HG02763 (cell line): ENCODE measurements around the gene SLC6A9.

Experiments used
- ATAC-seq: cut with Tn5 transposase; IDR thresholded peaks from one replicate; pipeline ENCODE4 v1.9.1; 2021; ENCODE audit warnings: mild to moderate bottlenecking, moderate library complexity; ENCODE audit not compliant: unreplicated experiment

SLC6A9 gene

DNA sequence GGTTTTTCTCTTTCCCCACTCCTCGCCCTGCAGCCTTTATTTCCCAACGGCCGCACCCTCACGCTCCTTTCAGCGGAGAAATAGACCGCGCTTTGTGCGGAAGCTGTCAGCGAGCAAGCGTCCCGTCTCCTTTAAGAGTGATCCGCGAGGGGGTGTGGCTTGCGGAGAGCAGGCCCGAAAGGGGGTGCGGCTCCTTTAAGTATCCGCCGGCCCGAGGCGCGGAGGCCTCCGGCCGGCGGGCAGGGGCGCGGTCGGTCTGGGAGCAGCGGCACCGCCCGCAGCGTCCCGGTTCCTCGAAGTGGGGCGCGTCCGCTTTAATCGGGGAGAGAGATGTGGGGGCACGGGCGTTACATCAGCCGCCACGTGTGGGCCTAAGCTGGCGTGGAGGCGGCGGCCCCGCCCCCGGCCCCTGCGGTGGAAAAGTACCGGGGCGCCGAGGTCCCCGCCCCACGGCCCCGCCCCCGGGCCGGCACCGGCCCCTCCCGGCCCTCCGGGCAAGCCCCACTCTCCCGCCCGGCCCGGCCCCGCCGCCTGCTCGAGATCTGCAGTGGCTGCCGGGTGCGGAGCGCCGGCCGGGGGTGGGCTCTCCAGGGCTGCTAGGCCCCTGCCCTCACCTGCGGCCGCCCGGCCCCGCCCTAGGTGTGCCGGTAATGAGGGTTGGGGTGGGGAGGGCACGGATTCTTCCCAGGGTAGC lies 1.2 kb downstream of the SLC6A9 start:
- ATAC-seq: peak; percentile 83

DNA sequence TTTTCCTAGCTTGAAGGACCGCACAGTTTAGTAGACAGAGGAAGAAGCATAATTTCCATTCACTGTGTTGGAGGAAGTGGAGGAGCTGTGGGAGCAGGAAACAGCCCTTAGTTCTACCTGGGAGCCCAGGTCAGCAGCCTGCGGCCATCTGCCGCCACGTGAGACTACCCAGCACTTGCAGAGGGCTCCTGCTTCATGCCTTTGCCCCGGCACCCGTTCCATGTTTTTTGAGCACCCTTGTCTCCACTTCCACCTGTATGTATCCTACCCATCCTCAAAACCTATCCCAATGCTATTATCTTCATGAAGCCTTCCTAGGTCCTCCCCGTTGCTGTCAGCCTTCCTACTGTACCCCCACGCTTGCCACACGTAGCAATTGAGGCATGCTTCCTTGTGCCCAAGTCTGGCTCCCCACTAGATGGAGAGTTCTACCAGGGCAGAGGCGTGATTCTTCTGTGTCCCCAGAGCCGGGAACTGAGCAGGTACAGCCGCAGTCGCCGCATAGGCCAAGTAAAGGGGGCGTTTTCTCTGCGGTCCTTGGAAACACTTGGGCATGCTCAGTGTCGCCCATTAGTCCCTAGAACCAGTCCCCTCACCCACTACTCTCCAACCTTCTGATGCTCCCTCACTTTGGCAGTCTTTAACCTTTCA lies 1.9 kb downstream of the SLC6A9 start:
- peak; percentile 6 for ATAC-seq

DNA sequence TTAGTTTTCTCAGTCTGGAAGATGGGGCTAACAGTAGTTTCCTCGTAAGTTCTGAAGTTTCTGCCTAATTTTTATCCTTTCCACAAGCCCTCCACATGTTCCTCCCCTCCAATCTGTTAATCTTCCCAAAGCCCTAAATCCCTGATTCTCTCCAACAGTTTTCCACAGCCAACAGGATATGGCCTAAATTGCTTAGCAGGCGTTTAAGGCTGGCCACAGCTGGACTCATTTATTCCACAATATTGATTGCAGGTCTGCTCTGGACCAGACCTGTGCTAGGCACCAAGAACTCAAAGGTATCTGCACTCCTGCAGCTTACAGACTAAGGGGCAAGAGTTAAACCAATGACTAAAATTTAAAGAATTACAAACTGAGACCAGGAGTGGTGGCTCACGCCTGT lies 3.9 kb downstream of the SLC6A9 start:
- ATAC-seq: no peak

DNA sequence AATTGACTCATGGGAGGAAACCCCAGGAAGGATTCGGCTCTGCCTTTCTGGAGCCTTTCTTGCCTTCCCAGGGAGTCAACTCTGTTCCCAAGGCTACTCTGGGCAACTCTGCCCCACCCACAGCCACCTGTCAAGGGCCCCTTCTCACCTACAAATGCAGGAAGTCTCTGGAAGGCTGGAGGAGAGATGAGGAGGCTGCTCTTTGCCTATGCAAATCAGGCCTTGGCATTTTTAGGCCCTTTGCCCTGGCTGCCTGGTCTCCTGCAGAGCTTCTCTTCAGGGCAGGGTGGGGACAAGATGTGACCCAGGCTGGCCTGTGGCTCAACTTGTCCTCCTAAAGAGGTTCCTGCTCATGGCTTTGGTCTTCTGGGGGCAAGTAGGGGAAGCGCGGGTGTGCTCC lies 5.4 kb downstream of the SLC6A9 start:
- no peak for ATAC-seq

DNA sequence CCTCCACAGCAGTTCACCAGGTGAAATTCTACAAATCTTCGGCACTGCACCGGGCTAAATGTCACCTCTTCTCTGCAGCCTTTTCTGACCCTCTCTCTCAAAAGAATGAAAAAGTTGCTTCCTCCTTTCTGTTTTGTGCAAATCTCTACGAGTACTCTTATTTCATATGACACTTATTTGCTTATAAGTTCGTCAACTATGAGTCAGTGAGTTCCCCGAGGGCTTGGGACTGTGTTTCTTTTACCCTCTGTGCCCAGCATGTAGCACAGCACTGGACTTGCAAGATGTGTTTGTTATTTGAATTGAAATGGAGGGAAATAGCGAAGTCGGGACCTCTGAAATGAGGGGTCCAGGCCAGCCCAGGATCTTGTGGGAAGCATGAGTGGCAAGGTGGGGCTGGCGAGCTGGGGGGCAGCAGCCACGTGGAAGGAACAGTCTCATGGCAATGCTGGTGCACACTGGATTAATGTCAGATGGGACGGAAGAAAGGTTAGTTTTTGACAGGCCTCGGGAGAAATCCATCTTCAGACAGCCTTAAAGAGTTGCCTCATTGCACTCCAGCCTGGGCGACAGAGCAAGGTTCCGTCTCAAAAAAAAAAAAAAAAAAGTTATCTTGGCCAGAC lies 6.2 kb downstream of the SLC6A9 start:
- ATAC-seq: no peak

DNA sequence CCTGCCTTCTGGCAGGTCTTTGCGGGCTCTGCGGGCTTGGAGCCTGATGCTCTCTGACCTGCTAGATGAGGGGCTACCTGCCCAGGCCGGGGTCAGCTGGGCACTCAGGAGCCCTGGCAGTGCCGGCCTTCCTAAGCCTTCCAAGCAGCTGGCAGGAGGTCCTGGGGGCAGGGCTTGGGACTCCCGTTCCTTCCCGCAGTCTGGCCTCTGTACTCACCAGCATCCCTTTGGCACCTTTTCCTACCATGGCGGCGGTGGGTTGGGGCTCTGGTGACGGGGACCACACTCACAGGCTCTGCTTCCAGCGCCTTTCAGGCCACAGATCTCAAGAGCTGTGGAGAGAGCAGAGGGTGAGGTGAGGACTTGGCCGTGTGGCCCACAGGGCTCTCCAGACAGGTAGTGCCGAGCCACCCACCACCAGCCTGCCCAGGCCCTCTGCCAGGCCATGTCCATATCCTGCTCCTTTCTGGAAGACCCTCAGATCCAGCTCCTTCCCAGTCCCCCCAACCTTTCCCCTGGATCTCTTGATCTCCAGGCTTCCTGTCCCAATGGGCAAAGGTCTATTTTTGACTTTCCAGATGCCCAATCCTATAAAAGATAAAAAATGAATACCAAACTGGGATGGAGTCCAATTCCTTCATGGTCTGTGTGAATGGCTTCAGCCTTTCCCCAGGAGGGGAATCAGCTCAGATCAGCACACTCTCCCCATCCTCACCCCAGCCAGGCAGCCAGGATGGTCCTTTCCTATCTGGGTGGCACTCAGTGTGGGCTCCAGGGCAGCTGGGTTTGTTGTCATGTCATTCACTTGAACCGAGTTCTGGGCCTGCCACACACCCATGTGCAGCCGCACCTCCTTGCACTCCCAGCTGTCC lies 7.0 kb downstream of the SLC6A9 start:
- ATAC-seq: no peak

DNA sequence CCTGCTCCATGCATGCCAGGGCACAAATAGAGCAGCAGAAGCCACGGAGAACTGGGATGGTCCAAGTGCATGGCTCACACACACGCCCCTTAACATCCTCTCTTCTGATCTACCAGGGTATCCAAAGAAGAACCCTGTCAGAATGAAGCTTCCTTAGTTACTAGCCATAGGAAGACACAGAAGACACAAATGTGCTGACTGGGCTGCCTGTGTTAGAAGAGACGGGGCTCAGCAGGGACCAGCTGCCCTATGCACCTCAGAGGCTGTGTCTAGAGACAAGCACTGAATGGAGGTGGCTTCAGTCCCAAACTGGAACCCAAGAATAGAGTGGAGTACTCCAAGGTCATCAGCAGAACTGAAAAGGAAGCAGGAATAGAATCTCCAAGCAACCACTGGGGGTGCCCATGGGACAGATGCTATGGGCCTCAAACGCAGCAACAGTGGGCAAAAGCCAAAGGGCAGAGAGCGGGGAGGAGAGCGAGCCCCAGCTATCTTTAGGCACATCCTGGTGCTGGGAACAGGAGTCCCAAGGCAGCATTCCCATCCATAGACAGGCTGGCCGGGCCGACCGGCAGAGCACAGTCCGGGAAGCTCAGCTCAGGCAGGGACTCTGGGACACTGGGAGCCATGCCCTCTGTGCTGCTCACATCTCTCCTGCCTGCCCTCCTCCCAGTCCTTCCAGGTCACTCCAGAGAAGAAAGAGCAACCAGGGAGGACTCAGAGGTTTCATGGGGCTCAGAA lies 9.5 kb downstream of the SLC6A9 start:
- no peak for ATAC-seq

DNA sequence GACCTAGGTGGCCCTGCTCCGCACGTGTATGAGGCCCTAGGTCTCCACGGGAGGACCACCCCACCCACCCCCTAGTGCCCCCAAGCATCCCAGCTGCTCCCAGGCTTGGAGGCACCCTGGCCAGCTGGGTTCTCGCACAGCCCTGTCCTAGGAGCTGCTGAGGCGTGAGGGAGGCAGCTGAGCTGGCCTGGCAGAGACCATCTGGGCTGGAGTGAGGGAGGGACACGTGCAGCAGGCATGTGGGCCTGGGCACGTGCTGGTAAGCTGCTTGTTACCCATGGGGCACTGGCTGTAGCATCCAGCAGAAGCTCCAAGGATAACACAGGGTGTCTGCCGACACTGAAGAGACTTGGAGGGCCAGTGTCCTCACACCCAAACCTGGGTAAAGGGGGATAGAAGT lies 10.1 kb downstream of the SLC6A9 start:
- ATAC-seq: no peak

DNA sequence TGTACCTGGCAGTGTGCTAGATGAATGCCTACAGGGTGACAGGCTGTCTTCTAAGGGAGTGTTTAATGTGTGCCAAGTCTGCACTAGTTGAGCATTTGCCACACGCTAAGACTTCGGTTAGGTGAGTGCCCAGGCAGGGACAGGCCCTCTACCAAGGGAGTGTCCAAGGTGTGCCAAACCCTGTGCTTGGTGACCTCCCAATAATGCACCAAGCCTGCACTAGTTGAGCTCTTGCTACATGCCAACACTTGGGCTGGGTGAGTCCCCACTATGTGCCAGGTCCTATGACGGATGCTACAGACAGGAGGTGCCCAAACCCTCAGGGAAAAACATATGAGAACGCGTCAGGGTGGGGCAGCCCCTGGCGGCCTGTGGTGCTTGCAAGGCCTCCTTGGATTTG lies 10.8 kb downstream of the SLC6A9 start:
- no peak for ATAC-seq

DNA sequence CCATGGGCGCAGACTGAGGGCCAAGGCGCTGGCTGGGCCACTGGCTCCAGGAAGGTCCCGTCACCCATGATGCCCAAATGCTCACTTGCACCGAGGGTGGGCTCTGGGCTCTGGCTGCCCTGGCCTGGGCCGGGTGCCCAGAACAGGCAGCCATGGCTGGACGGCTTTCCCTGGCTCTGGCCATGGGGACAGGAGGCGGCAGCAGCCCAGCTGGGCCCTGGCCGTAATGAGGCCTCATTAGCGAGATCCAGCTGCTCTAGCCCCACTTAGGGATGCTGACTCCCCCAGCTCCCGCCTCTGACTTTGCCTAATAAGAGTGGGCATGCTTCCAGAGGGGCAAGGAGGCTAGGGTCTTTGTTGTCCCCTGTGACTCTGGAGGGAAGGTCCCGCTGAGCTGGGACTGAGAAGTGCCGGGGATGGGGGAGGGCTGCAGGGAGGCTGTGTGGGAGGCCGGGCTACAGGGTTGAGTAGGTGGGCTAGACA lies 11.8 kb downstream of the SLC6A9 start:
- ATAC-seq: no peak

DNA sequence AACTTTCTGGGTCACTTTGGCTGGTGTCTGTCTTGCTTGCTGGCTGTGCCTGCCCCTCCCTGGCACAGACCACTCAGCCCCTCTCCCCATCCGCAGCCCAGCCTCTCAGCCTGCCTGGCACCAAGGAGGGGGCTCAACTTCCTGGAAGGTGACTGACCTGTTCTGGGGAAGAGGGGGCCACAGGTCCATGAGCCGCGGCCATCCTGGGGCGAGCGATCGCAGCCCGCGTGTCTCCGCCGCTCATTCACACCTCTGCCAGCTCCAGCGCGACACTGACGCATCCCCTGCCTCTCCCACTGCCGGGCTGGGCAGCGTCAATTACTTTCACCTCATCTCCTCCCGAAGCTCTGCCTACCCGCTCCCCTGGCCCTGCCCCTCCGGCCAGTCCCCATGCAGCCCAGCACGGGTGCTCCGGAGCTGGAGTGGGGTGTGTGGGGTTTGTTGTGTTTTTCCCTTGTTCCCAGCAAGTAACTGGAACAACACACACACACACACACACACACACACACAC lies 14.3 kb downstream of the SLC6A9 start:
- no peak for ATAC-seq

DNA sequence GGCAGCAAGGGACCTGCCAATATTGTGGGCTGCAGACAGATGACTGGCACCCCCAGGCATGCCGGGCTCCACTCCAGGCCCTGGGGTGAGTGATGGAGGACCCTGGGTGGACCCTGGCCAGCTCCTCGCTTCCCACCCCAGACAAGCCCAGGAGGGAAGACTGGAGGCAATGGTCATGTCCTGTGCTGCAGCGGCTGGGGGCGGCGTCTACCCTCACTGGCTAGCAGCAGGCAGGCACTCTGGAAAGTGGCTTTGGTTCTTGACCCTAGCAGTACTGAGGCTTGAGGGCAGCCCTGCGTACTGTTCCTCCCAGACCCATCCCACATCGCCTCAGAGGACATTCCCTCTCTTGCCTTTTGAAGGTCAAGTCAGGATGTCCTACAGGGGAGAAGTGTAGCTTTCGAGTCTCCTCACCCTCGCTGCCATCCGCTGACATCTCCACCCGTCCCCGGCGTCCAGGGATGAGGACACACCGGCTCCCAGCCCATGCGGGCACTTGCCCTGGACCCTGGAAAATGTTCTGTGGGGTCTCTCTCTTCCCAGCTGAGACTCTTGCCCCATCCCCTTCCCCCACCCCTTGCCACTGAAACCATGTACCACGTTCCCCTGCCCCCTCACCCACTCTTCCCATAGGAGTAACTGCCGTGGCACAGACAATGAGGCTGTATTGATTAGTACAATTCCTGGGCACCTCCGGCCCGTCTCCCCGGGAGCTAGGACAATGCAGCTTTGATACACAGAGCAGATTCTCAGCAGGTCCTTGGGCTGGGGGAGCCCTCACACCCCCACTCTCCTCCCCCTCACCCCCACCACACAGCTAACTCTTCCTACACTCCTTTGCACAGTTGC lies 15.0 kb downstream of the SLC6A9 start:
- ATAC-seq: no peak

DNA sequence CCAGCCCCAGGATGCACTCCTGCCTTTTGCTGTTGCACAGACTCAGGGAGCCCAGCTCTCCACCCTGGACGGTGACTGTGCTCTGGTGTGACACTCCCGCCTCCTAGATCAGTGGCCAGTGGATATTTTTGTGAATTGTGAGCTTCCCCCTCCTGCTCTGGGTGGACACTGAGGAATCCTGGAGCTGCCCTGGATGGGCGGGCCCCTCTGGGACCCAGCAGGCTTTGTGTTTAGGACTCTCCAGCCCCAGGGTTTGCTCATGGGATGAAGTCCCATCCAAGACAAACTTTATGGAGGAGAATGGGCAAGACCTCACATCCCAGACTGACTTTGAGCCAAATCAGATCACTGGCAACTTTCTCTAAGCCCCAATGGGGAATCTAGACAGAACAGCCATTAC lies 16.1 kb downstream of the SLC6A9 start:
- no peak for ATAC-seq

DNA sequence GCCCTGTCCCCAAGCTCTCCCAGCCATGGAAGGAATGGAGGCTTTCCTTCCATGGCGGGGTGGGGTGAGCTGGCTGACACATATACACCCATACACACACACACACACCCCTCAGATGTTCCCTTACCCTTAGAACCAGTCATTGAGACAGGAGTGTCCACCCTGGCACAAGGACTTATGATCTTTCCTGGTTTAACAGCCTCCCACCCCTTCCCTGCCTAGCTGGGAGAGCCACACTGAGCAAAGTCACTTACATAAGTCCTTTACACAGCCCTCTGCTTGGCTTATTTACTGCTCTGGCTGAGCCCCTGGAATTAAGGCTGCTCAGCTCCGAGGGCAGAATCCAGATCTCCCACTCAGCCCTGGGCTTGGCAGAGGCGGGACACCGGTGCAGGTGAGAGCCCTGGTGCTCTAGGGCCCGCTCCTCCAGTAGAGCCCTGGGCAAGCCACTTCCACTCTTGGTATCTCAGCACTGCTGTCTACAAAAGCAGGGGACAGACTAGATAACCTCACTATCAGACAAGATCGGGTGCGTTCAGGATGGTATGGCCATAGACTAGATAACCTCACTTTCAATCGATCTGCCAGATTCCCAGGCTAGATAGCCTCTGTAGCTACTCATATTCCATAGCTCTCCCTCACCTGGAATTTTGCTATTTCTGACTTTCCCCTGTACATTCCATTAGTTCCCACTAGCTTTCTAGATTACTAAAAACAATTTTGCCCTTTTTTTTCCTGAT lies 16.7 kb downstream of the SLC6A9 start:
- ATAC-seq: no peak

DNA sequence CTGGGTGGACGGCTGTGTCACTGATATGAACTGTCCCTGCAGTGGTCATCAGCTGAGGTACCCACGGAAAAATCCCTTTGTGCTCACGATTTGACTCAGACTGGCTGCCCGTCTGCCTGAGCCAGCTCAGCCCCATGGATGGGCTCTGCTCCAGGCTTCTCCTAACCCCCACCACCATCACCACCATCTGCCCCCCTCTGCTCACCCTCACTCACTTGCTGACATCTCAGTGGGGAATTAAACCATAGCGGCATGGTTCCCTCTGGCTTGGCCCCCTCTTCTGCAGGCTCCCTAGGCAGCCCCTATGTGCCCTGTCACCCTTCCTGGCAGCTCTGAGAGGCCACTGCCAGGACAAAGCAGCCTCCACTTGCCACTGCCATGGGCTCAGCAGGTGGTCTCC lies 17.3 kb downstream of the SLC6A9 start:
- no peak for ATAC-seq

DNA sequence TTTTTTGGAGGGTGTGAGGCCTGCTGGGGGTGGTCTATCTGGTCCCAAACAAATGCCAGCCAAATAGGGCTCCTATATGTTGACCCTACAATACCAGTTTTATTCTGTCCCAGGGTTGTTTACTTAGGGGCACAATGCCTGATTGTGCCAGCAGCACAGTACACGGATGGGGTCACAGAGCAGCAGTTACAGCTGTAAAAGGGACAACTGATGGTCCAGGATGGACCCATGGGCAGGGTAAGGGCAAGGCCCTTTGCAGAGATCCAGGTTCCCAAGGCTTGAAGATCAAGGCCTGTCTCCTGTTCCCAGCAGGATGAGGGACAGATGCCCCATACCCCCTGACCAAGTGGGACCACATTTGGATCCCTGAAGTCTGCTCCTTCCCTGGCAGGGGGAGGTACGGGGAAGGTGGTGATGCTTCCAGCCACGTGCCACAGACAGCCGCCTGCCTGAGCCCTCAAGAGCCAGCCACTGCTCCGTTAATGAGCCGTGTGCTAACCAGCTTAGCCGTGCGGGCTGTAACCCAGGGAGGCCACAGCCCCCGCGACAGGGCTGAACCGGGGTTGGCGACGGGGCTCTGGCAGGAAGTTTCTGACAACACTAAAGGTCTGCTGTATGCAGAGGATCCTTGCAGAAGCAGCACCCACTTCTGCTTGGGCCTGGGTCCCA lies 18.2 kb downstream of the SLC6A9 start:
- ATAC-seq: no peak

DNA sequence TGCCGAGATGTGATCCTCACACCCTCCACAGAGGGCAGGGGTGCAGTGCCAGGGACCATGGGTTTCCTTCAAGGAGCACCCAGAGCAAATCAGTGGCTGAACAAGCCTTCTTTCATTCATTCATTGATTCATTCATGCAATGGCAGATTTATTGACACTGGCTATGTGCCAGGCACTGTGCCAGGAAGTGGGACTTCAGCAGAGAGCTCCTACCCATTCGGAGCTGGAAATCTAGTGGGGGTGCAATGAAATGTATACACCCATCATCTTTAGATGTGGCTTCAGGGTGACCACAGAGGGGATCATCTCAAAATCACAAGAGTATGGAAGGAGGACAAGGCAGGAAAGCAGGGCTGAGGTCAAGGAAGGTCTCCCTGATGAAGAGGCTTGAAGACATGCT lies 18.9 kb downstream of the SLC6A9 start:
- ATAC-seq: no peak

DNA sequence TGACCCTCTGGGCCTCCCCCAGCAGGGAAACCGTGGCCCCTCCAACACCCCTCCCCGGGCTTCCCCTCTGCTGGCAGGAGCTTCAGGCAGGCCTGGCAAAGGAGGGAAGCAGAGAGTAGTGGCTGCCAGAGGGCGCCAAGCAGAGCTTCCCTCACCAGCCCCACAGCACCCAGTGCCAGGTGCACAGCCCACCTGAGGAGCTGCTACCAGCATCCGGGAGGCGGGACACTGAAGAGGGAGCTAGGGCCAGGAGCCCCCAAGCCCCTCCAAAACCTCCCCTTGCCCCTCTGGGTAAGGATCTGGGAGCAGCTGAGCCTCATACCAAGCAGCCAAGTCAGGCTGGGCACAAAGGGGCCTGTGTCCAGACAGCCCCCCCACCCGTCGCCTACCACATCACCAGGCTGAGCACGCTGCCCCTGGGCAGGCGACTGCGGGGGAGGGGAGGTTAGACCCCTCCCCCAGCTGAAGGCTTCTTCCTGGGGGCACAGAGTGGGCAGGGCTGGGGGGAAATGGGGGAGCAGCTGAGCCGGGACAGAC lies 20.3 kb downstream of the SLC6A9 start:
- ATAC-seq: no peak
